A549 (cell line): ENCODE data around the gene NFIA. TPM values are rescaled to one million over a fixed set of nuclear protein-coding genes. Genes with fewer than 3 reads are reported as not detected.

Experiments
- ATAC-seq, 2 experiments: fragments of 200-7000 bp in 1 of 2; fragments of >200 bp in 1 of 2; cut with Nextera tagmentation in 1 of 2; cut with Tn5 transposase in 1 of 2; 3 replicates each; pipeline versions ENCODE4 v1.8.0 to v1.9.1; 2018 to 2020; ENCODE audit warnings: mild to moderate bottlenecking in 1 of 2, moderate library complexity in 1 of 2
- CTCF ChIA-PET: fragments of 300-600 bp; sonication (Branson Sonifier 250); formaldehyde crosslinking; extraction: SDS; loops from one replicate; lab custom pipeline; 2021; ENCODE audit warnings: antibody characterized with exemption, inconsistent platforms; lab: Yijun Ruan, JAX
- POLR2A ChIA-PET: fragments of 350-600 bp; formaldehyde crosslinking; extraction: SDS; loops from one replicate; lab custom pipeline; 2021; ENCODE audit warnings: antibody characterized with exemption, inconsistent platforms; lab: Yijun Ruan, JAX
- DNase-seq, 2 experiments: peaks; one replicate each; pipeline versions ENCODE4 v3.0.0 to v3.0.0-alpha.2; 2011 to 2016; ENCODE audit warnings: low read depth in 1 of 2, low spot score in 1 of 2
- FAIRE-seq: peaks from 2 replicates; lab custom pipeline; 2011; peaks lifted over from hg19 to GRCh38; lab: Jason Lieb, UNC
- H3K27ac ChIP-seq, 2 experiments: fragments of >200 bp; sonication (Bioruptor Twin); formaldehyde crosslinking; 3 replicates each; pipeline ENCODE4 v1.5.1; 2016 to 2017
- H3K4me1 ChIP-seq: fragments of >200 bp; sonication (Bioruptor Twin); formaldehyde crosslinking; 3 replicates; pipeline ENCODE4 v1.6.1; 2016
- H3K4me2 ChIP-seq: fragments of >200 bp; sonication (Bioruptor Twin); formaldehyde crosslinking; 3 replicates; pipeline ENCODE4 v1.6.1; 2016
- H3K4me3 ChIP-seq: fragments of >200 bp; sonication (Bioruptor Twin); formaldehyde crosslinking; 3 replicates; pipeline ENCODE4 v1.5.1; 2016
- H3K9me3 ChIP-seq: fragments of >200 bp; sonication (Bioruptor Twin); formaldehyde crosslinking; 3 replicates; pipeline ENCODE4 v1.6.1; 2016
- CBX2 ChIP-seq: fragments of 200-600 bp; sonication (generic); IDR thresholded peaks from 2 replicates; pipeline ENCODE4 v1.6.1; 2016; ENCODE audit warnings: low read depth, mild to moderate bottlenecking, borderline replicate concordance
- CBX8 ChIP-seq: fragments of 200-600 bp; sonication (generic); IDR thresholded peaks from 2 replicates; pipeline ENCODE4 v1.6.1; 2016
- CEBPB ChIP-seq, 2 experiments: fragments of >200 bp in 1 of 2; sonication (Bioruptor Twin) in 1 of 2; formaldehyde crosslinking in 1 of 2; IDR thresholded peaks; 2 replicates each; pipeline ENCODE4 v1.6.1; 2012 to 2016
- CHD2 ChIP-seq: fragments of 150-350 bp; IDR thresholded peaks from 2 replicates; pipeline ENCODE4 v1.6.1; 2014; ENCODE audit warnings: low read length; ENCODE audit not compliant: partially characterized antibody
- CHD4 ChIP-seq: fragments of 200-600 bp; sonication (generic); IDR thresholded peaks from 2 replicates; pipeline ENCODE4 v1.6.1; 2016; ENCODE audit warnings: antibody characterized with exemption, mild to moderate bottlenecking, borderline replicate concordance
- EP300 ChIP-seq, 2 experiments: fragments of >200 bp; sonication (Bioruptor Twin); formaldehyde crosslinking; IDR thresholded peaks; 2 replicates in 1 of 2; 3 replicates in 1 of 2; pipeline ENCODE4 v1.6.1; 2016 to 2017
- ESRRA ChIP-seq: fragments of 150-350 bp; IDR thresholded peaks from 2 replicates; pipeline ENCODE4 v1.6.1; 2014; ENCODE audit warnings: mild to moderate bottlenecking, low read length, borderline replicate concordance
- FOSL2 ChIP-seq, 2 experiments: fragments of 450-650 bp in 1 of 2; fragments of >200 bp in 1 of 2; sonication (Bioruptor Twin) in 1 of 2; formaldehyde crosslinking; IDR thresholded peaks; 2 replicates each; pipeline versions ENCODE4 v1.5.0 to v1.6.1; 2016 to 2020; ENCODE audit warnings: mild to moderate bottlenecking in 1 of 2, moderate library complexity in 1 of 2
- FOXS1 ChIP-seq: fragments of 250-450 bp; sonication (Bioruptor Pico); IDR thresholded peaks from 2 replicates; pipeline ENCODE4 v1.5.0; 2020; ENCODE audit warnings: mild to moderate bottlenecking, moderate library complexity
- GATA3 ChIP-seq: IDR thresholded peaks from 2 replicates; pipeline ENCODE4 v1.6.1; 2012; ENCODE audit warnings: borderline replicate concordance
- HDAC2 ChIP-seq: fragments of 200-600 bp; sonication (generic); IDR thresholded peaks from 2 replicates; pipeline ENCODE4 v1.6.1; 2016
- HEYL ChIP-seq: fragments of 250-450 bp; sonication (Bioruptor Pico); IDR thresholded peaks from 2 replicates; pipeline ENCODE4 v1.8.0; 2021; ENCODE audit warnings: mild to moderate bottlenecking, moderate library complexity
- JUN ChIP-seq, 2 experiments: fragments of >200 bp; sonication (Bioruptor Twin); formaldehyde crosslinking; IDR thresholded peaks; 2 replicates in 1 of 2; 3 replicates in 1 of 2; pipeline ENCODE4 v1.6.1; 2016 to 2017
- JUNB ChIP-seq: fragments of >200 bp; sonication (Bioruptor Twin); formaldehyde crosslinking; IDR thresholded peaks from 2 replicates; pipeline ENCODE4 v1.6.1; 2016
- KDM5A ChIP-seq: fragments of 200-600 bp; sonication (generic); IDR thresholded peaks from 2 replicates; pipeline ENCODE4 v1.6.1; 2016; ENCODE audit warnings: antibody characterized with exemption, mild to moderate bottlenecking
- MAFK ChIP-seq: fragments of 450-650 bp; IDR thresholded peaks from 2 replicates; pipeline ENCODE4 v1.6.1; 2014; ENCODE audit not compliant: partially characterized antibody
- MAZ ChIP-seq: fragments of 150-350 bp; IDR thresholded peaks from 2 replicates; pipeline ENCODE4 v1.6.1; 2014; ENCODE audit warnings: antibody characterized with exemption, low read depth, low read length, borderline replicate concordance
- MYC ChIP-seq: IDR thresholded peaks from 2 replicates; pipeline ENCODE4 v1.6.1; 2012; ENCODE audit warnings: mild to moderate bottlenecking, inconsistent platforms, low read length, improper control_type of control experiment, borderline replicate concordance
- NFE2L2 ChIP-seq: fragments of 150-350 bp; conservative IDR thresholded peaks from 2 replicates; pipeline ENCODE4 v1.6.1; 2014; ENCODE audit warnings: low read length
- NPAS2 ChIP-seq: fragments of 250-450 bp; sonication (Bioruptor Pico); IDR thresholded peaks from 2 replicates; pipeline ENCODE4 v1.8.0; 2022; ENCODE audit warnings: mild to moderate bottlenecking, moderate library complexity, borderline replicate concordance
- NR3C1 ChIP-seq: fragments of >200 bp; sonication (Bioruptor Twin); formaldehyde crosslinking; IDR thresholded peaks from 3 replicates; pipeline ENCODE4 v1.6.1; 2017
- POLR2A ChIP-seq: IDR thresholded peaks from 2 replicates; pipeline ENCODE4 v1.6.1; 2012; ENCODE audit warnings: mild to moderate bottlenecking, low read length
- POLR2AphosphoS2 ChIP-seq: conservative IDR thresholded peaks from 2 replicates; pipeline ENCODE4 v1.6.1; 2012; ENCODE audit warnings: low read length, improper control_type of control experiment, inconsistent platforms
- RARB ChIP-seq: fragments of 250-450 bp; sonication (Bioruptor Pico); IDR thresholded peaks from 2 replicates; pipeline ENCODE4 v1.8.0; 2021; ENCODE audit warnings: mild to moderate bottlenecking, moderate library complexity
- RCOR1 ChIP-seq: fragments of 150-350 bp; IDR thresholded peaks from 2 replicates; pipeline ENCODE4 v1.6.1; 2014; ENCODE audit warnings: antibody characterized with exemption, low read length, low read depth
- RFX5 ChIP-seq: fragments of 450-650 bp; IDR thresholded peaks from 2 replicates; pipeline ENCODE4 v1.7.1; 2014; ENCODE audit warnings: antibody characterized with exemption, mild to moderate bottlenecking, moderate library complexity
- SMC3 ChIP-seq: fragments of >200 bp; sonication (Bioruptor Twin); formaldehyde crosslinking; IDR thresholded peaks from 3 replicates; pipeline ENCODE4 v1.6.1; 2018; ENCODE audit warnings: inconsistent platforms
- SREBF2 ChIP-seq: fragments of 450-650 bp; IDR thresholded peaks from 2 replicates; pipeline ENCODE4 v1.6.1; 2014; ENCODE audit warnings: mild to moderate bottlenecking, moderate library complexity
- TFCP2L1 ChIP-seq: fragments of 250-450 bp; sonication (Bioruptor Pico); IDR thresholded peaks from 2 replicates; pipeline ENCODE4 v1.5.0; 2021; ENCODE audit warnings: mild to moderate bottlenecking
- TP53 ChIP-seq: fragments of 250-450 bp; sonication (Bioruptor Pico); IDR thresholded peaks from 2 replicates; pipeline ENCODE4 v1.5.0; 2021; ENCODE audit warnings: mild to moderate bottlenecking, moderate library complexity
- ZFP36 ChIP-seq: fragments of 450-650 bp; IDR thresholded peaks from 2 replicates; pipeline ENCODE4 v1.6.1; 2014; ENCODE audit warnings: borderline replicate concordance; ENCODE audit not compliant: partially characterized antibody
- ZNF302 ChIP-seq: fragments of 250-450 bp; sonication (Bioruptor Pico); IDR thresholded peaks from 2 replicates; pipeline ENCODE4 v1.9.0; 2021; ENCODE audit warnings: inconsistent platforms, mild to moderate bottlenecking, moderate library complexity
- WGBS: methylation state at CpG from one replicate; pipeline ENCODE4 v1.1.6; 2017; ENCODE audit errors: missing lambda C conversion rate; 5-methylcytosine and 5-hydroxymethylcytosine counted together
- polyA plus RNA-seq, 4 experiments: library from polyadenylated mRNA; depleted of rRNA in 3 of 4; stranded (reverse); fragments of >200 nt; fragmentation: RNase III in 1 of 4; extraction: RNeasy Plus Mini Kit Qiagen cat#74134 plus additional on column Dnase treatment in 1 of 4; gene quantifications; 2 replicates in 3 of 4; 3 replicates in 1 of 4; pipeline ENCODE4 v1.2.3, GENCODE V29; 2011 to 2017
- TF ChIP-seq, protein P1 (sequence below): fragments of >200 bp; sonication (Bioruptor Twin); formaldehyde crosslinking; IDR thresholded peaks from 3 replicates; pipeline ENCODE4 v1.6.1; 2016
- TF ChIP-seq, protein P2 (sequence below): fragments of 450-650 bp; IDR thresholded peaks from 2 replicates; pipeline ENCODE4 v1.6.1; 2014; ENCODE audit warnings: antibody characterized with exemption
- TF ChIP-seq, protein P3 (sequence below): IDR thresholded peaks from 2 replicates; pipeline ENCODE4 v1.6.1; 2012
- TF ChIP-seq, protein P4 (sequence below): fragments of 200-600 bp; sonication (generic); IDR thresholded peaks from 2 replicates; pipeline ENCODE4 v1.6.1; 2016; ENCODE audit warnings: antibody characterized with exemption, mild to moderate bottlenecking, moderate library complexity

Gene NFIA
- polyA plus RNA-seq, 2 of the 4 experiments (the other 2 are of a cell fraction) = 6.5 to 25.8 TPM

DNA sequence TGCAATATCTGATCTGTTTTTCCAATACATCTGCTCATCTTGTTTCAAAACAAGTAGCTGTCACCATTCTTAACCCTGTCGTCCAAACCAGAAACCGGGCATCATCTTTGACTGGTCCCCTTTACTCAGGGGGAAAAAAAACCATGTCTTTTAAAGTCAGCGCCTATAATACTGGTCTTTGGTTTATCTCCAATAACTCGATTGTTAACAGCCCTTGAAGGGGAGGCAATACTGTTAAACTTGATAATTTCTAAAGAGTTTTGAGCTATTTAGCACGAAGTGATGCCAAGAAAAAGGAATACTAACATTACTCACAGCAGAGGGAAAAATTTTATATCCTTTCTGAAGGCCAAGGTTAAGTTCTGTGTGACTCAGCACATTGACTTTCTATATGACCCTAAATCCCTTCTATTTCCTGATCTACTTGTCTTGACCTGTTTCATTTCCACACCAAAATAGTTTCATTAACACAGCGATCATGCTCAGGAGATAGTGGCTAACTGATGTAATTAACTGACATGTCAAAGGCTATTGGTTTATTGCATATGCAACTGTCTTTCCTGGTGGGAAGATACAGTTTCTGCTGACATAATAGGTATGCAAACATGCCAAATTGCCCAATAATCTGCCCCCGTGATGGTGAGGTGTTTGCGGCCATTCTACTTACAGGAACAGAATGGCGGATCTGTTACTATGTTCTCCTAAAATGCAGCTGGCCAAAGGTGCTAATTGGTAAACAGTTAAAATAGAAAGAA is 59.1 kb downstream of the NFIA start:
- WGBS = 21% methylated on average over 9 of the region's 9 CpGs
- ChIA-PET POLR2A (no interaction called here), CTCF (interaction anchor here (1.1 to 1.6 kb wide), 2 partner anchors 15 to 312 kb away, joined by 3 to 4 read pairs; no protein-coding TSS in a partner anchor)
- peak overlapping the region; percentile 78 for H3K4me2 ChIP-seq
- H3K4me3 ChIP-seq = peak overlapping the region; percentile 20; the same call in 1 of the 3 replicates
- ATAC-seq (peak; percentile 57 to 81), FAIRE-seq (no peak), DNase-seq (peak; percentile 12 to 72)
- H3K9me3 ChIP-seq = no peaks in the 10 kb centered on the region
- peak overlapping the region; percentile 83 to 95 for H3K27ac ChIP-seq
- H3K4me1 ChIP-seq = peaks cover 69% of the 10 kb centered on the region
- TF ChIP-seq JUN (IDR thresholded peaks at IDR 0.05) (peak; percentile 54 to 69; a peak in 2 of 5 replicates), ZNF302 (CRISPR knock-in tag) (no peak), EP300 (IDR thresholded peaks at IDR 0.05) (peak; percentile 71 to 75; a peak in 3 of 5 replicates), TFCP2L1 (CRISPR knock-in tag) (no peak), NPAS2 (CRISPR knock-in tag) (no peak), HDAC2 (no peak), RFX5 (no peak), ESRRA (no peak), MAFK (peak; percentile 93), MAZ (no peak), CBX2 (no peak), KDM5A (no peak), GATA3 (peak; percentile 56; the same call in 1 of the 2 replicates), CBX8 (no peak), POLR2A (no peak), SMC3 (peak; percentile 15; the same call in 1 of the 3 replicates), HEYL (CRISPR knock-in tag) (no peak), CHD4 (no peak), JUNB (peak; percentile 60; the same call in 1 of the 2 replicates), NFE2L2 (peak; percentile 62), CHD2 (no peak), TP53 (CRISPR knock-in tag) (no peak), POLR2AphosphoS2 (no peak), FOSL2 (IDR thresholded peaks at IDR 0.05) (peak; percentile 10; the same call in 1 of the 2 replicates), FOSL2 (CRISPR knock-in tag; IDR thresholded peaks at IDR 0.05) (peak; percentile 59; the same call in 1 of the 2 replicates), ZFP36 (no peak), NR3C1 (no peak), RARB (no peak), MYC (no peak), SREBF2 (no peak), FOXS1 (no peak), RCOR1 (no peak), CEBPB (IDR thresholded peaks at IDR 0.05) (peak; percentile 89 to 92)
- TF ChIP-seq, protein P1, sequence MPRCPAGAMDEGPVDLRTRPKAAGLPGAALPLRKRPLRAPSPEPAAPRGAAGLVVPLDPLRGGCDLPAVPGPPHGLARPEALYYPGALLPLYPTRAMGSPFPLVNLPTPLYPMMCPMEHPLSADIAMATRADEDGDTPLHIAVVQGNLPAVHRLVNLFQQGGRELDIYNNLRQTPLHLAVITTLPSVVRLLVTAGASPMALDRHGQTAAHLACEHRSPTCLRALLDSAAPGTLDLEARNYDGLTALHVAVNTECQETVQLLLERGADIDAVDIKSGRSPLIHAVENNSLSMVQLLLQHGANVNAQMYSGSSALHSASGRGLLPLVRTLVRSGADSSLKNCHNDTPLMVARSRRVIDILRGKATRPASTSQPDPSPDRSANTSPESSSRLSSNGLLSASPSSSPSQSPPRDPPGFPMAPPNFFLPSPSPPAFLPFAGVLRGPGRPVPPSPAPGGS = no peak
- TF ChIP-seq, protein P2, sequence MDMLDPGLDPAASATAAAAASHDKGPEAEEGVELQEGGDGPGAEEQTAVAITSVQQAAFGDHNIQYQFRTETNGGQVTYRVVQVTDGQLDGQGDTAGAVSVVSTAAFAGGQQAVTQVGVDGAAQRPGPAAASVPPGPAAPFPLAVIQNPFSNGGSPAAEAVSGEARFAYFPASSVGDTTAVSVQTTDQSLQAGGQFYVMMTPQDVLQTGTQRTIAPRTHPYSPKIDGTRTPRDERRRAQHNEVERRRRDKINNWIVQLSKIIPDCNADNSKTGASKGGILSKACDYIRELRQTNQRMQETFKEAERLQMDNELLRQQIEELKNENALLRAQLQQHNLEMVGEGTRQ = no peak
- TF ChIP-seq, protein P3, sequence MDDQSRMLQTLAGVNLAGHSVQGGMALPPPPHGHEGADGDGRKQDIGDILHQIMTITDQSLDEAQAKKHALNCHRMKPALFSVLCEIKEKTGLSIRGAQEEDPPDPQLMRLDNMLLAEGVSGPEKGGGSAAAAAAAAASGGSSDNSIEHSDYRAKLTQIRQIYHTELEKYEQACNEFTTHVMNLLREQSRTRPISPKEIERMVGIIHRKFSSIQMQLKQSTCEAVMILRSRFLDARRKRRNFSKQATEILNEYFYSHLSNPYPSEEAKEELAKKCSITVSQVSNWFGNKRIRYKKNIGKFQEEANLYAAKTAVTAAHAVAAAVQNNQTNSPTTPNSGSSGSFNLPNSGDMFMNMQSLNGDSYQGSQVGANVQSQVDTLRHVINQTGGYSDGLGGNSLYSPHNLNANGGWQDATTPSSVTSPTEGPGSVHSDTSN = no peak
- TF ChIP-seq, protein P4, sequence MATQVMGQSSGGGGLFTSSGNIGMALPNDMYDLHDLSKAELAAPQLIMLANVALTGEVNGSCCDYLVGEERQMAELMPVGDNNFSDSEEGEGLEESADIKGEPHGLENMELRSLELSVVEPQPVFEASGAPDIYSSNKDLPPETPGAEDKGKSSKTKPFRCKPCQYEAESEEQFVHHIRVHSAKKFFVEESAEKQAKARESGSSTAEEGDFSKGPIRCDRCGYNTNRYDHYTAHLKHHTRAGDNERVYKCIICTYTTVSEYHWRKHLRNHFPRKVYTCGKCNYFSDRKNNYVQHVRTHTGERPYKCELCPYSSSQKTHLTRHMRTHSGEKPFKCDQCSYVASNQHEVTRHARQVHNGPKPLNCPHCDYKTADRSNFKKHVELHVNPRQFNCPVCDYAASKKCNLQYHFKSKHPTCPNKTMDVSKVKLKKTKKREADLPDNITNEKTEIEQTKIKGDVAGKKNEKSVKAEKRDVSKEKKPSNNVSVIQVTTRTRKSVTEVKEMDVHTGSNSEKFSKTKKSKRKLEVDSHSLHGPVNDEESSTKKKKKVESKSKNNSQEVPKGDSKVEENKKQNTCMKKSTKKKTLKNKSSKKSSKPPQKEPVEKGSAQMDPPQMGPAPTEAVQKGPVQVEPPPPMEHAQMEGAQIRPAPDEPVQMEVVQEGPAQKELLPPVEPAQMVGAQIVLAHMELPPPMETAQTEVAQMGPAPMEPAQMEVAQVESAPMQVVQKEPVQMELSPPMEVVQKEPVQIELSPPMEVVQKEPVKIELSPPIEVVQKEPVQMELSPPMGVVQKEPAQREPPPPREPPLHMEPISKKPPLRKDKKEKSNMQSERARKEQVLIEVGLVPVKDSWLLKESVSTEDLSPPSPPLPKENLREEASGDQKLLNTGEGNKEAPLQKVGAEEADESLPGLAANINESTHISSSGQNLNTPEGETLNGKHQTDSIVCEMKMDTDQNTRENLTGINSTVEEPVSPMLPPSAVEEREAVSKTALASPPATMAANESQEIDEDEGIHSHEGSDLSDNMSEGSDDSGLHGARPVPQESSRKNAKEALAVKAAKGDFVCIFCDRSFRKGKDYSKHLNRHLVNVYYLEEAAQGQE = no peak
